Measurements from ENCODE around the gene NFATC1. TPM values are rescaled to one million over a fixed set of nuclear protein-coding genes. Genes with fewer than 3 reads are reported as not detected.

NFATC1 gene
- total RNA-seq, 4 donors from 2014 or later = 14.0 to 22.4 (median 15.0) TPM

DNA sequence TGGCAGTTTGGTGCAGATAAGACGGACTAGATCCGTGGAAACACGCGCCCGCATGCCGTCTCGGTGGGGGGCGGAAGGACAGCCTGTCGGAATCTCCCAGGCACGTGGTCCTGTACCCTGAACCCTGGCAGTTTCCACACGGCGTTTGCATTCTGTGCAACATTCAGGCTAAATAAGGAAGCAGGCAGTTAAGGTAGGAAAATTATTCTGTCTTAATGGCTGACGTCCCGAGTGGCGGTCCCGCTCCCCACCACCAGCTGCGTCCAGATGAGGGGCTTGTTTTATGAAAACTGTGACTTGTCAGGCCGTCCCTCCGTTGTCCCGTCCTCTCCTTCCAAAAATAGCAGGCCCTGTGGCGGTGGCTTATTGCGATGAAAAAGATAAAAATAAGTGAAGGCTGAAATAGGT, 120.2 kb downstream of the NFATC1 start:
- WGBS, 2 donors = 84 to 85% methylated on average over 22 of the region's 22 CpGs
- no peak for TF ChIP-seq POLR2A (IDR thresholded peaks at IDR 0.05)
- TF ChIP-seq, protein P1, sequence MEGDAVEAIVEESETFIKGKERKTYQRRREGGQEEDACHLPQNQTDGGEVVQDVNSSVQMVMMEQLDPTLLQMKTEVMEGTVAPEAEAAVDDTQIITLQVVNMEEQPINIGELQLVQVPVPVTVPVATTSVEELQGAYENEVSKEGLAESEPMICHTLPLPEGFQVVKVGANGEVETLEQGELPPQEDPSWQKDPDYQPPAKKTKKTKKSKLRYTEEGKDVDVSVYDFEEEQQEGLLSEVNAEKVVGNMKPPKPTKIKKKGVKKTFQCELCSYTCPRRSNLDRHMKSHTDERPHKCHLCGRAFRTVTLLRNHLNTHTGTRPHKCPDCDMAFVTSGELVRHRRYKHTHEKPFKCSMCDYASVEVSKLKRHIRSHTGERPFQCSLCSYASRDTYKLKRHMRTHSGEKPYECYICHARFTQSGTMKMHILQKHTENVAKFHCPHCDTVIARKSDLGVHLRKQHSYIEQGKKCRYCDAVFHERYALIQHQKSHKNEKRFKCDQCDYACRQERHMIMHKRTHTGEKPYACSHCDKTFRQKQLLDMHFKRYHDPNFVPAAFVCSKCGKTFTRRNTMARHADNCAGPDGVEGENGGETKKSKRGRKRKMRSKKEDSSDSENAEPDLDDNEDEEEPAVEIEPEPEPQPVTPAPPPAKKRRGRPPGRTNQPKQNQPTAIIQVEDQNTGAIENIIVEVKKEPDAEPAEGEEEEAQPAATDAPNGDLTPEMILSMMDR (IDR thresholded peaks at IDR 0.05) = no peak
- peak in 1 of 2 donors; percentile 83 for DNase-seq (ENCODE audit: low spot score in 2 of 2)
- intact Hi-C loops (cut with DNase I; ENCODE audit: low total_unique reads) = no loop called here
- no peak overlapping the region for H3K4me3 ChIP-seq (ENCODE audit: low read depth, poor library complexity, severe bottlenecking)

DNA sequence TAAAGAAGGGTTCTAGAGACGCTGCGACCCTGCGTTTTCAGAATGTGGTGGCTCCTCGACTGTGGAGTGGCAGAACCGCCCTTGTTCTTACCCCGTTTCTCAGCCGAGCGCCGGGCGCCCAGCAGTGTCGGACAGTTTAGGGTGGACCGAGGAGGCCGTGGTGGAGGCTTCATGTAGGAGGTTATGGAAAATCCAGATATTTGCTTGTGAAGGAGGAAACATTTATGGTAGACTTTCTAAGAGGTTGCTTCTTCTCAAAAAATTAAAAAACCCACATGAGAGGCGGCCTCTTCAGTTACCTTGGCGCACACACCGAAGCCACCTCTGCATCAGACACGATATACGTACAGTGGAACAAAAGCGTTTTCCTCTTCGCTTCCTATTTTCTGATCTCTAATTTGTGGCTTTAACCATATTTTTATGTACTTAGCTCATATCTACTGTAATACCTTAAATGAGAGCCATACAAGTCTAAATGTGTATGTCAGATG, 120.8 kb downstream of the NFATC1 start:
- intact Hi-C loops (cut with DNase I; ENCODE audit: low total_unique reads) = no loop called here
- TF ChIP-seq POLR2A (IDR thresholded peaks at IDR 0.05) = no peak
- TF ChIP-seq, protein P1 (IDR thresholded peaks at IDR 0.05) = no peak
- 95 to 96% methylated on average over 20 of the region's 20 CpGs for WGBS, 2 donors
- DNase-seq (ENCODE audit: low spot score in 2 of 2) = peak in 1 of 2 donors; percentile 43
- no peak overlapping the region for H3K4me3 ChIP-seq (ENCODE audit: low read depth, poor library complexity, severe bottlenecking)

DNA sequence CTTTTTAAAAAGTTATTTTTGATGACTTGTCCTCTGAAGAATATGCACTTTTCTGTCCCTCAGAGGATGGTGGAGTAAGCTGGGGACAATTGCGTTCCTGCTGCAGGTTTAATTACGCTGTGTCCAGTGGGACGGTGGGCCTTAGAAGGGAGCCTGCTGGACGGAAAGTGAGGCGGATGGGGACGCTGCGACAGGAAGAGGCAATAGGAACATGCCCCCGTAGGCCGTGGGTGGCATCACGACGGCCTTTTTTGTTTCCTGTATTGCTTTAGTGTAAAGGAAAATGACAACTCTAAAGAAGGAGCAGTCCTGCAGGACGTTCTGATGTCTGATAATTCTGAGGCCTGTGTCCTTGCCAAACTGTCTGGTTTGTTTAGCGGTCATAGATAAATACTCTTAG, 121.6 kb downstream of the NFATC1 start:
- no peak overlapping the region for H3K4me3 ChIP-seq (ENCODE audit: low read depth, poor library complexity, severe bottlenecking)
- 64 to 67% methylated on average over 13 of the region's 13 CpGs for WGBS, 2 donors
- DNase-seq (ENCODE audit: low spot score in 2 of 2) = peak in 1 of 2 donors; percentile 79
- intact Hi-C loops (cut with DNase I; ENCODE audit: low total_unique reads) = no loop called here
- no peak for TF ChIP-seq POLR2A (IDR thresholded peaks at IDR 0.05)
- TF ChIP-seq, protein P1 (IDR thresholded peaks at IDR 0.05) = no peak

DNA sequence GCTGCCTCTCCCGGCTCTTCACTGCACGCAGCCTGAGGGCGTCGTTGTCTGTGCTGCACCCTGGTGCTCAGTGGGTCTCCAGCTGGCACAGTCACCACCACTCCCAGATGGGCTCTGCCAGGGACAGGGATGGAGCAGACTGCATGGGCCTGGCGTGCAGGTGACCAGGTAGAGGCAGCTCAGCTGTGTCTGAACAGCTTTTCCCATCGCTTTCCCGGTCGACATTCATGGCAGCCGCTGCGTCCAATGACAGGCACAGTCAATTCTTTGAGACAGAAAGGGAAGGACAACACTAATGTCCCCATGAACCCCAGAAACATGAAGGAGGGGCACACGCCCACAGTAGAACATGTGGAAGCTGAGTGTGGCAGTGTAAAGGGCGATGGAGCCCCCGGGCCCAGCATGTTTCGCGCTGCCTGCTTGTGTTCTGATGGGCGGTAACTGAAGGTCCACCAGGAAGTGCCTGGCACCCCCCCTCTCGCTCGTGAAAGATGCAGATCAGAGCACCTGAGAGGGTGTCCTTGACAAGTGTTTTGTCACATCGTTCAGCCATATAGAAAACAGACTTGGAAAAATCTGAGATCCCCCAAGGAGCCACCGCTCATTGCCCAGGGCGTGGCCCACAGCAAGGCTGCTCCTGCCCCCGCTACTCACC, 122.4 kb downstream of the NFATC1 start:
- 93 to 94% methylated on average over 22 of the region's 22 CpGs for WGBS, 2 donors
- DNase-seq (ENCODE audit: low spot score in 2 of 2) = peak in 1 of 2 donors; percentile 83
- TF ChIP-seq POLR2A (IDR thresholded peaks at IDR 0.05) = no peak
- TF ChIP-seq, protein P1 (IDR thresholded peaks at IDR 0.05) = no peak
- no peak overlapping the region for H3K4me3 ChIP-seq (ENCODE audit: low read depth, poor library complexity, severe bottlenecking)
- intact Hi-C loops (cut with DNase I; ENCODE audit: low total_unique reads) = no loop called here

DNA sequence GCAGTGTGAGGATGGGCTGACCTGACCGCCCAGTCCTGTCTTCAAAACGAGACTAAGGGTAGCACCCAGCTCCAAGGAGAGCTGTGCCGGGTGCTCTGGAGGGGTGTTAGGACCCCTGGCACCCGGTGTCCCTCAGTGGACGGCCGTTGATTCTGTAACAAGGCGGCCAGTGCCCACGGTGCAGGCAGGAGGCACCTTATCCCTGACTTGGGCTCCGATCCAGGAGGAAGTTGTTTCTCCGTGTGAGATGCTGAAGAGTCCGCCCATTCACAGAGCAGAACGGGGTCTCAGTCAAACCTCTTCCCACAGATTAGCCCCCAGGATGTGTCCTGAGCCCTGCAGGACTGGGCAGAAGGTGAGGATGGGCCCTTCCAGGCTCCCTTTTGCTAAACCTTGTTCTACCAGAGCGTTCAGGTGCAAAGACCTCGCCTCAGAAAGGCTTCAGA, 123.0 kb downstream of the NFATC1 start:
- WGBS, 2 donors = 90 to 92% methylated on average over 6 to 14 of the region's 14 CpGs
- no peak overlapping the region for H3K4me3 ChIP-seq (ENCODE audit: low read depth, poor library complexity, severe bottlenecking)
- intact Hi-C loops (cut with DNase I; ENCODE audit: low total_unique reads) = no loop called here
- DNase-seq (ENCODE audit: low spot score in 2 of 2) = peak in 1 of 2 donors; percentile 80
- TF ChIP-seq, protein P1 (IDR thresholded peaks at IDR 0.05) = no peak
- no peak for TF ChIP-seq POLR2A (IDR thresholded peaks at IDR 0.05)
